Fibroblast of mammary gland (primary cell): ENCODE results near the gene TAOK3.
"Not testable (repeated sequence)": the region's sequence is repeated elsewhere in the genome, so short reads cannot be mapped to it uniquely, and the experiment has no call there.

ENCODE experiments used
- DNase-seq: peaks from one replicate; pipeline ENCODE4 v3.0.0-alpha.2; 2010; ENCODE audit warnings: low read depth
- H3K4me3 ChIP-seq: 2 replicates; pipeline ENCODE4 v1.5.1; 2011; ENCODE audit warnings: low read depth, mild to moderate bottlenecking, low read length, moderate library complexity; ENCODE audit not compliant: control insufficient read depth
- TF ChIP-seq, protein P1 (sequence below): conservative IDR thresholded peaks from 2 replicates; pipeline ENCODE4 v1.5.1; 2011; ENCODE audit warnings: low read depth, low read length, inconsistent platforms; ENCODE audit not compliant: control insufficient read depth, insufficient read depth

Gene TAOK3

DNA sequence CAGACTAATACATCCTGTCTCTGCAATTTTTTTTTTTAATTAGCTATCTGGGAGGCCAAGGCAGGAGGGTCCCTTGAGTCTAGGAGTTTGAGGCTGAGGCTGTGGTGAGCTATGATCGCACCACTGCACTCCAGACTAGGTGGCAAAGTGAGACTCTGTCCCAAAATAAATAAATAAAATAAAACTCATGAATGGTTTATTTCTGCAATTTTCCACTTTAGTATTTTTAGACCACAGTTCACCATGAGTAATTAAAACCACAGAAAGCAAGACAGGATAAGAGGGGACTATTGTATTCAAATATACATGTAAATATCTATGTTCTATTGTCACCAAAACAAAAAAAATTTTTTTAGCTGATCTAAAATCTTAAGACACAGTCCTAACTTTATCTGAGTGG lies 17.8 kb downstream of the TAOK3 start:
- TF ChIP-seq, protein P1, sequence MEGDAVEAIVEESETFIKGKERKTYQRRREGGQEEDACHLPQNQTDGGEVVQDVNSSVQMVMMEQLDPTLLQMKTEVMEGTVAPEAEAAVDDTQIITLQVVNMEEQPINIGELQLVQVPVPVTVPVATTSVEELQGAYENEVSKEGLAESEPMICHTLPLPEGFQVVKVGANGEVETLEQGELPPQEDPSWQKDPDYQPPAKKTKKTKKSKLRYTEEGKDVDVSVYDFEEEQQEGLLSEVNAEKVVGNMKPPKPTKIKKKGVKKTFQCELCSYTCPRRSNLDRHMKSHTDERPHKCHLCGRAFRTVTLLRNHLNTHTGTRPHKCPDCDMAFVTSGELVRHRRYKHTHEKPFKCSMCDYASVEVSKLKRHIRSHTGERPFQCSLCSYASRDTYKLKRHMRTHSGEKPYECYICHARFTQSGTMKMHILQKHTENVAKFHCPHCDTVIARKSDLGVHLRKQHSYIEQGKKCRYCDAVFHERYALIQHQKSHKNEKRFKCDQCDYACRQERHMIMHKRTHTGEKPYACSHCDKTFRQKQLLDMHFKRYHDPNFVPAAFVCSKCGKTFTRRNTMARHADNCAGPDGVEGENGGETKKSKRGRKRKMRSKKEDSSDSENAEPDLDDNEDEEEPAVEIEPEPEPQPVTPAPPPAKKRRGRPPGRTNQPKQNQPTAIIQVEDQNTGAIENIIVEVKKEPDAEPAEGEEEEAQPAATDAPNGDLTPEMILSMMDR = no peak
- H3K4me3 ChIP-seq = no peak overlapping the region
- DNase-seq = no peak

DNA sequence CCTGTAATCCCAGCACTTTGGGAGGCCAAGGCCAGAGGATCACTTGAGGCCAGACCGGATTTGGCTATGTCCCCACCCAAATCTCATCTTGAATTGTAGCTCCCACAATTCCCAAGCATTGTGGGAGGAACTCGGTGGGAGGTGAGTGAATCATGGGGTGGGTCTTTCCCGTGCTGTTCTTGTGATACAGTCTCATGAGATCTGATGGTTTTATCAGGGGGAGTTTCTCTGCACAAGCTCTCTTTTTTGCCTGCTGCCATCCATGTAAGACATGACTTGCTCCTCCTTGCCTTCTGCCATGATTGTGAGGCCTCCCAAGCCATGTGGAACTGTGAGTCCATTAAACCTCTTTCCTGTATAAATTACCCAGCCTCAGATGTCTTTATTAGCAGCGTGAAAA lies 18.2 kb downstream of the TAOK3 start:
- H3K4me3 ChIP-seq, DNase-seq: not testable (repeated sequence)

DNA sequence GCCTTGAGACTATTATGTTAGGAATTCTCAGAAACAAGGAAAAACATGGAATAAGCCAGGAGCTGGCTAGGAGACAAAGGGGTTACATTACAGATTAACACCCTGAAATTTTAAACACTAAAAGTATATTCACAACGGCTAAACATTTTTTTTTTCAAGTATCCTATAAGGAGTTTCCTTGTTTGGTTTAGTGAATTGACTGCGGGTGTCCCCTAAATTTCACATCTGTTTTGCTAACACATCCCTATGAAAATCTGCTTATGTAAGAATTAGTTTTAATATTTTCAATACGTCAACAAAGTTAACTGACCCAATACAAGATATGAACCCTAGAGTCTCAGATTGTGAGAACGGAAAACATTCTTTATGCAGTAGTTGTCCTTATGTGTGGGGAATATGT lies 19.0 kb downstream of the TAOK3 start:
- TF ChIP-seq, protein P1 = no peak
- H3K4me3 ChIP-seq = no peak overlapping the region
- DNase-seq = no peak

DNA sequence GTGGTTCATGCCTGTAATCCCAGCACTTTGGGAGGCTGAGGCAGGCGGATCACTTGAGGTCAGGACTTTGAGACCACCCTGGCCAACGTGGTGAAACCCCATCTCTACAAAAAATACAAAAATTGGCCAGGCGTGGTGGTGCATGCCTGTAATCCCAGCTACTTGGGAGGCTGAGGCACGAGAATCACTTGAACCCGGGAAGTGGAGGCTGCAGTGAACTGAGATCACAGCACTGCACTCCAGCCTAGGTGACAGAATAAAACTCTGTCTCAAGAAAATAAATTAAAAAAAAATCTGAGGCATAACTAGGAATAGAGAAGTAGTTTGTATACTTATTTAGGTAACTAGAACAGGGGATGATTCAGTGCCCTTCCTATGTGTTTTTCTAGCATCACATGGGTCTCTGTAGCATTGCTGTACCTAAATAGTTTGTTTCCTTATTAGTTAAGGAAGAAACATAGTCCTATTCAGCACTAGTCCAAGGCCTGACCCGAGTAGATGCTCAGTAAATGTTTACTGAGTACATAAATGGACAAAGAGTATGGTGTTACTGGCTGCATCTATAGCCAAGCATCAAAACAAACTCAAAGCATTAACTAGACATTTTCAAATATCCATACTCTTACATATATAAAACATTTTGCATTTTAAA lies 21.7 kb downstream of the TAOK3 start:
- TF ChIP-seq, protein P1 = no peak
- H3K4me3 ChIP-seq = no peak overlapping the region
- DNase-seq = no peak

DNA sequence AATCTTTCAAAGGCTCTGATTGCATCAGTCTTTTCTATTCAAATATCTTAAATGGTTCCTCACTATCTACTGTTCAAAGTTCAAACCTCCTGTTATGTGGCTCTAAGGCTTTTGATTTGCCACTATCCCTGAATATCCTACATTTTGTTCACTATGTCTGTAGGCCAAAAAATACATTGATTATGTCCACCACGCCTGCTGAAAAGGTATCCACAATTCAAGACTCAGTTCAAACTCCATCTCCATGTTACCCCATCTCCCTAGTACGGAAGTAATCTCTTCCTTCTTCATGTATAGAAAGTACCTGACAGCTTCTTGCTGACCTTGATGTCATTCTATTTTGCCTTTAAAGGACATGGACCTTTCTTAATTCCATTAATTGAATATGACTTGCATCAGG lies 24.8 kb downstream of the TAOK3 start:
- DNase-seq = no peak
- TF ChIP-seq, protein P1 = no peak
- H3K4me3 ChIP-seq = no peak overlapping the region

DNA sequence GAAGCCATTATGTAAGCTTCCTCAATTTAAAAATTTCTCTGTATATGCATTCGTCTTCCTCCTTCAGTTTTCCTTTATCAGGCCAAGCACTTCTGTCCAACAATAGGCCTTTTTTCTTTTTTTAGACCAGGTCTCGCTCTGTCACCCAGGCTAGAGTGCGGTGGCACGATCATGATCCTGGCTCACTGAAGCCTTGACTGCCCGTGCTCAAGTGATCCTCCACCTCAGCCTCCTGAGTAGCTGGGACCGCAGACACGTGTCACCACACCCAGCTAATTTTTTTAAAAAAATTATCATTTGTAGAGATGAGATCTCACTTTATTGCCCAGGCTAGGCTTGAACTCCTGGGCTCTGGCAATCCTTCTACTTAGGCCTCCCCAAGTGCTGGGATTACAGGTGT lies 25.8 kb downstream of the TAOK3 start:
- no peak for DNase-seq
- TF ChIP-seq, protein P1 = no peak
- H3K4me3 ChIP-seq = no peak overlapping the region

DNA sequence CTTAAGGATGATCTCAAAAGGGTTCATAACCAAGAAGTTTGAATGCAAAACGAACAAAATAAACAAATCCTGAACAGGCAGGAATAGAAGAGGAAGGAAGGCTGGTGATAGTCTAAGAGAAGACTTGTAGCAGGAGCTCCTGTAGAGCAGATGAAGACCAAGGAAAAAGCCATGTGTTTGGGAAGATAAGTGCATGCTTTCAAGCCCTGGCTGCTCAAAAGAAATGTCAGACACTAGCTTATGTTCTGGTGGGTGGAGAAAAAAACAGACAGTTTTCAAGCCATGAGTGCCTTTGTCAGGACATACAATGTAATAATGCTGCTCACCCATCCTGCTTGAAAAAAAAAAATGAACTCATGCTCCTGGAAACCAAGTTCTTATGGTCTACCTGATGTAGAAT lies 27.4 kb downstream of the TAOK3 start:
- no peak overlapping the region for H3K4me3 ChIP-seq
- TF ChIP-seq, protein P1 = no peak
- no peak for DNase-seq
